Measurements from ENCODE around the gene CDY2A. TPM values are rescaled to one million over a fixed set of nuclear protein-coding genes. Genes with fewer than 3 reads are reported as not detected.
"Not testable (repeated sequence)": the region's sequence is repeated elsewhere in the genome, so short reads cannot be mapped to it uniquely, and the experiment has no call there.

The CDY2A gene
- total RNA-seq, result not detected

DNA sequence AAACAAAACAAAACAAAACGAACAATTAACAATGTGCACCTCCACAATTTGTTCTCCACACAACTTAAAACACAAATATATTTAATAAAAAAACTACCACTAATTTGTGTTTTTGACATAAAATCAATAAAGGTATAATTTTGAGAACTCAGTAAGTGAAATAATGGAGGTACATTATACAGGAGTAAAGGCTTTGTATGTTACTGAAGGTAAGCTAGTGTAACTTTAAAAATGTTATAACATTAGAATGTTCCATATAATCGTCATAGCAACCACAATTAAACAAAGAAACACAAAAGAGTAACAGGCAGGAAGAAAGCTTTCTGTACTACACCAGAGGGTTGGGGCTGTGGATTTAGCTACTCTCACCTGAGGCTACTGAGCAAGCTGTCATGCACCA, at the start of gene CDY2A:
Gene CDY2A, plus strand, starts transcription at position 301 of the 400 bp plus-strand sequence. CDS start 328 bp downstream, outside the sequence.
- DNase-seq; H3K36me3 Mint-ChIP-seq (ENCODE audit: insufficient read depth); ATAC-seq; H3K27me3 Mint-ChIP-seq (ENCODE audit: low read depth); H3K4me1 Mint-ChIP-seq (ENCODE audit: low read depth); H3K9me3 Mint-ChIP-seq; H3K4me3 Mint-ChIP-seq: not testable (repeated sequence)

- ATAC-seq; H3K4me1 Mint-ChIP-seq (ENCODE audit: low read depth); DNase-seq; H3K9me3 Mint-ChIP-seq; H3K4me3 Mint-ChIP-seq; H3K36me3 Mint-ChIP-seq (ENCODE audit: insufficient read depth); H3K27me3 Mint-ChIP-seq (ENCODE audit: low read depth): not testable (repeated sequence)
These were observed 28.0 kb upstream of the CDY2A start for GRCh38 chrY:17997586-17997985.

DNA sequence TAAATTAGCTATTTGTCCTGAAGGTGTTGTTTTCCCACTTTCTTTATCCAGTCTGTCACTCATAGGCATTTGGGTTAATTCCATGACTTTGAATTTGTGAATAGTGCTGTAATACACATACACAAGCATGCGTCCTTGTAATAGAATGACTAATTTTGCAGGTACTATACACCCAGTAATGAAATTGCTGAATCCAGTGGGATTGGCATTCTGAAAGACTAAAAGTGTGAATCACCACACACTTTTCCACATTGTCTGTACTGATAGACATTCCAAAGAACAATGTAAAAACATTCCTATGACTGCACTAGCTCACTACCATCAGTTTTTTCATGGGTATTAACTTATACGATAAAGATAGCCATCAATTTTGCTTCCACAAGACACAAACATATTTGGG, 27.3 kb upstream of the CDY2A start:
- H3K9me3 Mint-ChIP-seq, result not testable (repeated sequence)

GRCh38 chrY:18023897-18024296, 1.7 kb upstream of the CDY2A start:
- ATAC-seq; DNase-seq; H3K36me3 Mint-ChIP-seq (ENCODE audit: insufficient read depth); H3K4me1 Mint-ChIP-seq (ENCODE audit: low read depth); H3K27me3 Mint-ChIP-seq (ENCODE audit: low read depth); H3K4me3 Mint-ChIP-seq; H3K9me3 Mint-ChIP-seq: not testable (repeated sequence)

More for the DNA sequence above, 27.3 kb upstream of the CDY2A start:
- H3K36me3 Mint-ChIP-seq (ENCODE audit: insufficient read depth); H3K4me3 Mint-ChIP-seq; H3K4me1 Mint-ChIP-seq (ENCODE audit: low read depth); ATAC-seq; H3K27me3 Mint-ChIP-seq (ENCODE audit: low read depth); DNase-seq: not testable (repeated sequence)

- not testable (repeated sequence) for H3K4me3 Mint-ChIP-seq; H3K9me3 Mint-ChIP-seq; ATAC-seq; H3K36me3 Mint-ChIP-seq (ENCODE audit: insufficient read depth); H3K4me1 Mint-ChIP-seq (ENCODE audit: low read depth); DNase-seq; H3K27me3 Mint-ChIP-seq (ENCODE audit: low read depth)
These were observed 3.3 kb downstream of the CDY2A start for GRCh38 chrY:18028845-18029244.

- not testable (repeated sequence) for H3K4me1 Mint-ChIP-seq (ENCODE audit: low read depth)
These were observed 4.6 kb downstream of the CDY2A start for GRCh38 chrY:18030178-18030577.

DNA sequence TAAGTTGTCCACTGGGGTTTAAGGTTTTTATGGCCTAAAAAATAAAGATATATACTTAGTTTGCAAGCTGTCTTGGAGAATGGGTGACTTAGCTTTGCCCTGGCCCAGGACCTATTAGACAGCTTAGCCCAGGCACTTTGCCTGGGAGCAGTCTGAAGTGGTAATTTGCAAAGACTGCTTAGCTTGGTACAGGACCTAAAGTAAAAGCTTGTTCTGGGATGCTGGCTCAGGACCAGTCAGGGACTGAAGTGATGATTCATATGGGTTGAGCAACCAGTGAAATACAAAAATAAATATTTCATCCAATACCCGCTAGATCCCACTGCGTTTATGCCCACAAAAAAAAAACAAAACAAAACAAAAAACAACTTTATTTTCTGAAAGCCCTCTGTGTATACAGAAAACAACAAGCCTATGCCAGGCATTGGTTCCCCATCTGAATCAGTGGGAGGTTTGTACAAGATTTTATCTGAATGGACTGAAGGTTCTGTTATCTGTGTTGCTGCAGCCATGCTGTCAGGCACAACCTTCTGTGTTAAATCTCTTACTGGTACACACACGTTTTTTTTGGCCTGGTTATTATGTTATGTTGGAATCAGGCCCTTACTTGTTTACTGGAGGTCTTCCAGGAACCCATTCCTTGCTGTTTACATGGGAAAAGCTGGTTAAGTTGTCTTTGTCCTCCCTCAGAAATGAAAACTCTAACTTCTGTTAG, 8.7 kb downstream of the CDY2A start:
- H3K4me1 Mint-ChIP-seq (ENCODE audit: low read depth); H3K4me3 Mint-ChIP-seq; H3K36me3 Mint-ChIP-seq (ENCODE audit: insufficient read depth); ATAC-seq; DNase-seq; H3K9me3 Mint-ChIP-seq; H3K27me3 Mint-ChIP-seq (ENCODE audit: low read depth): not testable (repeated sequence)

More at GRCh38 chrY:18030178-18030577, 4.6 kb downstream of the CDY2A start:
- DNase-seq; H3K9me3 Mint-ChIP-seq; H3K4me3 Mint-ChIP-seq; H3K36me3 Mint-ChIP-seq (ENCODE audit: insufficient read depth); ATAC-seq; H3K27me3 Mint-ChIP-seq (ENCODE audit: low read depth): not testable (repeated sequence)

DNA sequence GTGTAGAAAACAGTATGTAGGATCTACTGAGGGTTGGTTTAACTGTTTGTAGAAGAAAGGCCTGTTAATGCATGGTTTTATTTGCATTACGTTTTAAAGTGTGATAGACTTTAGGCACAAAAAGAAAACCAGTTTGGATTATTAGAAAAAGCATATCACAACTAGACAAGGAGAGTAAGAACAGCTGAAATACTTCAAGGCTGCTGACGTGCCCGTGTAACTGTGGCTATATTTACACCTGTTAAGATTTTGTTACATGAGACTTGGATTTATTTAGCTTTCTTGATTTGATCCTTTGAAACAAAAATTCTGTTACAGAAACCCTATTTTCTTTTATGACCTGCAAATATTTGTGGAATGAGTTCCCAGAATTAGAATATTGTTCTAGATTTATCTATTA, 9.3 kb downstream of the CDY2A start:
- DNase-seq; H3K27me3 Mint-ChIP-seq (ENCODE audit: low read depth); ATAC-seq; H3K9me3 Mint-ChIP-seq; H3K4me1 Mint-ChIP-seq (ENCODE audit: low read depth); H3K4me3 Mint-ChIP-seq; H3K36me3 Mint-ChIP-seq (ENCODE audit: insufficient read depth): not testable (repeated sequence)

DNA sequence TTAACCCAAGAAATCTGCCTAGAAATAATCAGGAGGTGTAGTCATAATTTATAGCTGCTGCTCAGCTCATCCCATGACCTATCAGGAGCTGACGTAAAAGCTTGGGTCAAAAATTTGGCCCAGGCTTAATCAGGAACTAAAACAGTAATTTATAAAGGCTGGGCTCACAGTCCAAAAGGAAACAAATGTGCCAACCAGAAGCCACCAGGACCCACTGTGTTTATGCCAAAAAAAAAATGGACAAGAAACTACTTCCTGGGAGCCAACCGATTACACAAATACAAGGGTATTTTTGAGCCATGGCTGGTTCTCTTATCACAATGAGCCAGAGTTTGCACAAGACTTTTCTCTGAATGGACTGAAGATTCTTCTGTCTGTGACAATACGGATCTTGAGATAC, 19.4 kb downstream of the CDY2A start:
- not testable (repeated sequence) for ATAC-seq; H3K9me3 Mint-ChIP-seq; DNase-seq; H3K27me3 Mint-ChIP-seq (ENCODE audit: low read depth); H3K4me3 Mint-ChIP-seq; H3K36me3 Mint-ChIP-seq (ENCODE audit: insufficient read depth); H3K4me1 Mint-ChIP-seq (ENCODE audit: low read depth)

DNA sequence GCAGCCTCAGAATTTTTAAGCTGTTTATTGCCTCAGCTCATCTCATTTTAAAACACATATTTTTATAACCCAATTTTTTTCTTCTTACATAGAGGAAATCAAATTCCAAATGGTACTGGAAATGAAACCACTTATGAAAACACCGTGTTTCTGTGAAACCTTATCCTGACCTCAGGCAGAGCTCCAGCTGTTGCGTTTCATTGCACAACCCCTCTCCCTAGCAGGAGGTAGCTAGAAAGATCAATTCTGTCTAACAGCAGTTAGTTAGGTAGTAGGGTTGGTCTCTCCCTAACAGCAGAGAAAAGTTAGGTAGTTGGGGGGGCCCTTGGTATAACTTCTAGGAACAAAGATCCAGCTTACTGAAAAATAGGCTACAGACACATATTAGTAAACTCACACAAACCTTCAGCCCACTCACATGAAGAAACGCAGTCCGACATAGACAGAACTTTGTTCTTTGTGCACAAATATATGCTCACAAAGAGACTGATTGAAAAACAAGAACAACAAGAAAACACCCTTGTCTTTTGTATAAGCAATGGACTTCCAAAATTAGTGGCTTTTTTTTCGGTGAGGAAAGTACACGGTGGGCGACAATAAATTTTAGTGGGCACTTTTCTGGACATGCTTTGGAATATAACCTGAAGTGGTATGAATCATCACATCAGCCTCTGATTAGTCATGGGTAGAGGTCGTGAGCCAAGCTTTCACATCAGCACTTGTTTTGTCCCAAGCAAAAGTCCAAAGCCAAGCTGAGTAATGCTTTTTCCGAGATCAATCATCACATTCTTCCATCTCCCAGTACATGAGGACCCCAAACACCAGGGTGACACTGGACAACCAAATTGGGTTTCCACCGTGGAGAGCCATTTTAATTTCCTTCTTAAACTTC, 22.8 kb downstream of the CDY2A start:
- not testable (repeated sequence) for ATAC-seq; H3K27me3 Mint-ChIP-seq (ENCODE audit: low read depth); H3K4me1 Mint-ChIP-seq (ENCODE audit: low read depth); H3K36me3 Mint-ChIP-seq (ENCODE audit: insufficient read depth); H3K4me3 Mint-ChIP-seq; H3K9me3 Mint-ChIP-seq; DNase-seq

DNA sequence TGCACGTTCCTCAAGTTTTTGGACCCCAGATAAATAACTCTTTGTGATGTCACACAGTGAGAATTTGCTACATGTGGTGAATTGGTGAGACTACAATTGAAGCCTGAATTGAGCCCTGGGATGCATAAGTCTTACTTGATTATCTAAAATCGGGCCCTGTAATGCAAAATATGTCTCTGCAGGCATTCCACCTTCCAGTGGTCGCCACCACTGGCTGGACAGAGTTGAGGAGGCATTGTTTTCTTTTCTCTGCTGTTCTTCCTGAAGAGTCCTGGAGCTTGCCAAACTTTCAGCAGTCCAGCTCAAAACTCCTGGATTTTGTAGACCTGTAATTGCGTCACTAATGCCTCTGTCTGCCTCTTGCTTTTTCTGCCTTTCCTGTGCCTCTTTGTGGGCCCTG, 23.5 kb downstream of the CDY2A start:
- not testable (repeated sequence) for H3K4me1 Mint-ChIP-seq (ENCODE audit: low read depth); DNase-seq; H3K27me3 Mint-ChIP-seq (ENCODE audit: low read depth); H3K4me3 Mint-ChIP-seq; H3K9me3 Mint-ChIP-seq; H3K36me3 Mint-ChIP-seq (ENCODE audit: insufficient read depth); ATAC-seq

DNA sequence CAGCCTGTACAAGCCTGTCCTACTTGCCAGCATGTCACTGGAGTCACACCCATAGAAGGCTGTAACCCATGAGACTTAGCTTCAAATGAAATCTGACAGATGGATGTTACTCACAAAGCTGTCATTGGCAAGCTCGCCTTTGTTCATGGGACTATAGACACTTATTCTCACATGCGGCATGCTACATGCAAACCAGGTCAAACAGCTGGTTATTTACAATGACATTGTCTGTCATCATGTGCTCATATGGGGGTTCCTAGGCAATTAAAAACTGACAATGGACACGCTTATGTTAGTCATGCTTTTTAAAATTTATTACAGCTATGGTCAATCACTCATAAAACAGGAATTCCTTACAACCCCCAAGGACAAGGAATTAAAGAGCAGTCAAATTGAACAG, 30.9 kb downstream of the CDY2A start:
- H3K36me3 Mint-ChIP-seq (ENCODE audit: insufficient read depth); H3K4me1 Mint-ChIP-seq (ENCODE audit: low read depth); H3K27me3 Mint-ChIP-seq (ENCODE audit: low read depth); ATAC-seq; DNase-seq; H3K4me3 Mint-ChIP-seq; H3K9me3 Mint-ChIP-seq: not testable (repeated sequence)

DNA sequence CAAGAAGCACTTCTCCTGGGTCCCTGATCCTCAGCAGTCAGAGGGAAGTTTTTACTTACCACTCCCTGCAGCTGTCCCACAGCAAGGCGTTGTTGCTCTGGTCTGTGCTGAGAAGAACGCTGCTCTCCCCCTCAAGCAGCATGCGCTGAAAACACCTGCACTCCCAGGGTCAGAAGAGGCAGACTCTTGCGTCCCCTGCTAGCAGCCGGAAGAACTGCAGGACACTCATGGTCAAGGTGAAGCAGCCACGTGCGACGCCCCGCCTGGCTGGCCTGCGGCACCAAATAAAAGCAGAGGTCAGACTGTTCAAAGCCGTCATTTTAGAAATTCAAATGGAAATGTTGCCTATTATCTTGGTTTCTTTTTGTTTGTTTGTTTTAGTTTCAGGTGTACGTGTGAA, 47.9 kb downstream of the CDY2A start:
- not testable (repeated sequence) for H3K27me3 Mint-ChIP-seq (ENCODE audit: low read depth); H3K4me3 Mint-ChIP-seq; ATAC-seq; H3K36me3 Mint-ChIP-seq (ENCODE audit: insufficient read depth); DNase-seq; H3K9me3 Mint-ChIP-seq; H3K4me1 Mint-ChIP-seq (ENCODE audit: low read depth)

All from activated T-cell treated with anti-CD3 and anti-CD28 coated beads, Interleukin-2, amount 50 U/mL, for 4 hours (primary cell).